GM19025 (cell line): ENCODE measurements around the gene NUP205.
"Not testable (repeated sequence)": the region's sequence is repeated elsewhere in the genome, so short reads cannot be mapped to it uniquely, and the experiment has no call there.

ENCODE experiments used
- ATAC-seq: cut with Tn5 transposase; IDR thresholded peaks from one replicate; pipeline ENCODE4 v1.9.1; 2021; ENCODE audit warnings: mild to moderate bottlenecking, low read depth, moderate library complexity; ENCODE audit not compliant: unreplicated experiment

The NUP205 gene

GRCh38 chr7:135662373-135663114, 104.8 kb downstream of the NUP205 start, which contains the start of gene STMP1:
Gene STMP1 (plus strand): TSS chr7:135662514.
- ATAC-seq, result peak; percentile 96

- ATAC-seq, result no peak
Measured at GRCh38 chr7:135664046-135664589, 106.4 kb downstream of the NUP205 start.

- ATAC-seq, result no peak
Measured at GRCh38 chr7:135665042-135665441, 107.3 kb downstream of the NUP205 start.

GRCh38 chr7:135666156-135666555, 108.4 kb downstream of the NUP205 start:
- ATAC-seq, result no peak

GRCh38 chr7:135666846-135667245, 109.1 kb downstream of the NUP205 start:
- ATAC-seq, result no peak

- ATAC-seq, result not testable (repeated sequence)
Measured at GRCh38 chr7:135667626-135668025, 109.9 kb downstream of the NUP205 start.

GRCh38 chr7:135668852-135669395, 111.2 kb downstream of the NUP205 start:
- not testable (repeated sequence) for ATAC-seq

- ATAC-seq, result no peak
Measured at GRCh38 chr7:135669774-135670173, 112.1 kb downstream of the NUP205 start.

- no peak for ATAC-seq
Measured at GRCh38 chr7:135670179-135670578, 112.5 kb downstream of the NUP205 start.

- no peak for ATAC-seq
Measured at GRCh38 chr7:135672560-135673359, 115.0 kb downstream of the NUP205 start.

- ATAC-seq, result no peak
Measured at GRCh38 chr7:135673360-135673706, 115.6 kb downstream of the NUP205 start.

GRCh38 chr7:135678612-135679575, 121.2 kb downstream of the NUP205 start:
- ATAC-seq, result no peak

GRCh38 chr7:135681762-135682161, 124.0 kb downstream of the NUP205 start:
- no peak for ATAC-seq

- no peak for ATAC-seq
Measured at GRCh38 chr7:135682191-135682590, 124.5 kb downstream of the NUP205 start.

- ATAC-seq, result no peak
Measured at GRCh38 chr7:135683609-135684008, 125.9 kb downstream of the NUP205 start.

GRCh38 chr7:135684136-135684535, 126.4 kb downstream of the NUP205 start:
- no peak for ATAC-seq

- ATAC-seq, result no peak
Measured at GRCh38 chr7:135684699-135685098, 127.0 kb downstream of the NUP205 start.

GRCh38 chr7:135685306-135686084, 127.8 kb downstream of the NUP205 start:
- no peak for ATAC-seq

GRCh38 chr7:135687466-135687865, 129.7 kb downstream of the NUP205 start:
- ATAC-seq, result no peak
